GM21447 (cell line): ENCODE measurements around the gene KRTAP10-12.

Experiments
- ATAC-seq: cut with Tn5 transposase; IDR thresholded peaks from one replicate; pipeline ENCODE4 v1.9.1; 2021; ENCODE audit not compliant: unreplicated experiment

KRTAP10-12 gene

GRCh38 chr21:44710756-44711326 is 13.9 kb downstream of the KRTAP10-12 start:
- no peak for ATAC-seq

GRCh38 chr21:44711327-44712202 is 14.6 kb downstream of the KRTAP10-12 start, which contains the start of gene TSPEAR:
Gene TSPEAR (minus strand): TSS chr21:44711572. CDS start chr21:44711514, 58 bp downstream.
- ATAC-seq = no peak

GRCh38 chr21:44712203-44713028 is 15.4 kb downstream of the KRTAP10-12 start:
- ATAC-seq = no peak

GRCh38 chr21:44713130-44713529 is 16.2 kb downstream of the KRTAP10-12 start:
- no peak for ATAC-seq

- no peak for ATAC-seq
Measured at GRCh38 chr21:44713846-44714245, 16.9 kb downstream of the KRTAP10-12 start.

- no peak for ATAC-seq
Measured at GRCh38 chr21:44714905-44715304, 17.9 kb downstream of the KRTAP10-12 start.

GRCh38 chr21:44716984-44717383 is 20.0 kb downstream of the KRTAP10-12 start:
- no peak for ATAC-seq

- no peak for ATAC-seq
Measured at GRCh38 chr21:44718093-44718492, 21.1 kb downstream of the KRTAP10-12 start.

GRCh38 chr21:44718571-44718970 is 21.6 kb downstream of the KRTAP10-12 start:
- no peak for ATAC-seq

GRCh38 chr21:44720170-44720569 is 23.2 kb downstream of the KRTAP10-12 start:
- no peak for ATAC-seq

GRCh38 chr21:44722731-44723130 is 25.8 kb downstream of the KRTAP10-12 start:
- no peak for ATAC-seq

GRCh38 chr21:44723177-44724131 is 26.5 kb downstream of the KRTAP10-12 start:
- no peak for ATAC-seq

GRCh38 chr21:44724196-44724595 is 27.2 kb downstream of the KRTAP10-12 start:
- no peak for ATAC-seq

GRCh38 chr21:44724926-44725325 is 28.0 kb downstream of the KRTAP10-12 start:
- no peak for ATAC-seq

GRCh38 chr21:44726826-44727225 is 29.9 kb downstream of the KRTAP10-12 start:
- ATAC-seq = no peak

- no peak for ATAC-seq
Measured at GRCh38 chr21:44727321-44727720, 30.3 kb downstream of the KRTAP10-12 start.

- no peak for ATAC-seq
Measured at GRCh38 chr21:44727757-44728156, 30.8 kb downstream of the KRTAP10-12 start.

- ATAC-seq = no peak
Measured at GRCh38 chr21:44728716-44729115, 31.7 kb downstream of the KRTAP10-12 start.

GRCh38 chr21:44729336-44730027 is 32.5 kb downstream of the KRTAP10-12 start:
- ATAC-seq = no peak

GRCh38 chr21:44730028-44730395 is 33.0 kb downstream of the KRTAP10-12 start:
- no peak for ATAC-seq
